ENCODE data around the gene TOR1AIP1. TPM values are rescaled to one million over a fixed set of nuclear protein-coding genes. Genes with fewer than 3 reads are reported as not detected.
A peak's percentile ranks its signal among the peaks of the same experiment; 100 is the strongest.

The TOR1AIP1 gene
- total RNA-seq, 1 donor from 2014 or later, result 20.3 TPM

DNA sequence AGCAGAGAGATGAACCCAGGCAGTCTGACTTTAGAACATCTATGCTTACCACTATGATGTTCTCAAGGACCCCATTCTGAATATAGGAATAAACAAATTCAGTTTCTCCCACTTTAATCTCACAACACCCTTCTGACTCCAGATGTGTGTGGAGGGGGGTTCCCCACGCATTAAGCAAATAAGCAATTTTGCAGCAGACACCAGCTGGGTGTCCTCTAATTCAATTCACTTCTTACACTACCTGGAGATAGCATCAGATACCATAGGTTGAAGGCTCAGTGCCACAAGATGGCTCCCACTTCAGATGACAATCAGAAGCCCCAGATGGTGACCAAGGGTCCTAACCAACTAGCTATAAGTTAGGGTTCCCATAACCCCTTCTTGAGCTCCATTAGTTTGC is 42.2 kb downstream of the TOR1AIP1 start:
- no peaks in the 10 kb centered on the region for H3K27me3 Mint-ChIP-seq (ENCODE audit: low read depth)
- H3K36me3 Mint-ChIP-seq, result peaks cover 4% of the 10 kb centered on the region
- no peak overlapping the region for H3K27ac Mint-ChIP-seq
- no peak for DNase-seq (ENCODE audit: low spot score in 2 of 2, unreplicated experiment in 2 of 2)
- H3K4me1 Mint-ChIP-seq, result peaks cover 18% of the 10 kb centered on the region
- no peaks in the 10 kb centered on the region for H3K9me3 Mint-ChIP-seq
- no peak overlapping the region for H3K4me3 Mint-ChIP-seq
- TF ChIP-seq, protein P1, sequence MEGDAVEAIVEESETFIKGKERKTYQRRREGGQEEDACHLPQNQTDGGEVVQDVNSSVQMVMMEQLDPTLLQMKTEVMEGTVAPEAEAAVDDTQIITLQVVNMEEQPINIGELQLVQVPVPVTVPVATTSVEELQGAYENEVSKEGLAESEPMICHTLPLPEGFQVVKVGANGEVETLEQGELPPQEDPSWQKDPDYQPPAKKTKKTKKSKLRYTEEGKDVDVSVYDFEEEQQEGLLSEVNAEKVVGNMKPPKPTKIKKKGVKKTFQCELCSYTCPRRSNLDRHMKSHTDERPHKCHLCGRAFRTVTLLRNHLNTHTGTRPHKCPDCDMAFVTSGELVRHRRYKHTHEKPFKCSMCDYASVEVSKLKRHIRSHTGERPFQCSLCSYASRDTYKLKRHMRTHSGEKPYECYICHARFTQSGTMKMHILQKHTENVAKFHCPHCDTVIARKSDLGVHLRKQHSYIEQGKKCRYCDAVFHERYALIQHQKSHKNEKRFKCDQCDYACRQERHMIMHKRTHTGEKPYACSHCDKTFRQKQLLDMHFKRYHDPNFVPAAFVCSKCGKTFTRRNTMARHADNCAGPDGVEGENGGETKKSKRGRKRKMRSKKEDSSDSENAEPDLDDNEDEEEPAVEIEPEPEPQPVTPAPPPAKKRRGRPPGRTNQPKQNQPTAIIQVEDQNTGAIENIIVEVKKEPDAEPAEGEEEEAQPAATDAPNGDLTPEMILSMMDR (IDR thresholded peaks at IDR 0.05; ENCODE audit: unreplicated experiment), result no peak

- Mint-ChIP-seq H3K36me3 (no peaks in the 10 kb centered on the region), H3K9me3 (no peaks in the 10 kb centered on the region), H3K27me3 (ENCODE audit: low read depth) (no peaks in the 10 kb centered on the region), H3K27ac (no peak overlapping the region), H3K4me3 (no peak overlapping the region), H3K4me1 (peaks cover 23% of the 10 kb centered on the region)
- no peak for DNase-seq (ENCODE audit: low spot score in 2 of 2, unreplicated experiment in 2 of 2)
- TF ChIP-seq, protein P1 (IDR thresholded peaks at IDR 0.05; ENCODE audit: unreplicated experiment), result no peak
Observed at GRCh38 chr1:179925302-179925701, 43.2 kb downstream of the TOR1AIP1 start.

DNA sequence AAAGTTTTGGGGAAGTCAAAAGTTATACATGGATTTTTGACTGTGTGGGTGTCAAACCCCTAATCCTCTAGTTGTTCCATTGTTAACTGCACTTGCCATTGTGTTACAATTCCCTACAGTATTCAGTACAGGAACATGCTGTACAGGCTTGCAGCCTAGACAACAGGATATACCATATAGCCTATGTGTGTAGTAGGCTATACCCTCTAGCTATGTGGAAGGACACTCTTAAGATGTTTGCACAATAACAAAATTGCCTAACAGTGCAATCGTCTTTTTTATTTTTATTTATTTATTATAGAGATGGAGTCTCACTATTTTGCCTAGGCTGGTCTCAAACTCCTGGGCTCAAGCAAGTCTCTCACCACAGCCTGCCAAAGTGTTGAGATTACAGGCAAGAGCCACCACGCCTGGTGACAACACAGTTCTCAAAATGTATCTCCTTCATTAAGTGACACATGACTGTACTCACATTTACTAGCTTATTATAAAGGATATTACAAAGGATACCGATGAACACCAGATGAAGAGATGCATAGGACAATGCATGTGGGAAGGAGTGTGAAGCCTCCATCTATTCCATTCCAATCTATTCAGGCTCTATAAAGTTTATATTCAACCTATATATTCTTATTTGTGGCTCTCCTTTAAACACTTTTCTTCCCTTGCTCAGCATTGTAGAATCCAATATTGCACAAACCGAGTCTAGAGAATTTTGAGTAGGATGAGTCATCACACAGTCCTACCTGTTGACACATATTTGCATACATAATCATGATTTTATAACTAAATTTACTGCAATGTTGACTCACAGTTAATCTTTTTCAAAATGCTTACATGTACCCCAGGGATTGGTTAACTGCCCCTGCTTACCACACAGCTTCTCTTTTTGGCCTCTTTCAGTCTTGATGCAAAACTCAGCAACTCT is 44.1 kb downstream of the TOR1AIP1 start:
- TF ChIP-seq, protein P1 (IDR thresholded peaks at IDR 0.05; ENCODE audit: unreplicated experiment), result no peak
- Mint-ChIP-seq H3K36me3 (no peaks in the 10 kb centered on the region), H3K4me1 (peaks cover 29% of the 10 kb centered on the region), H3K9me3 (no peaks in the 10 kb centered on the region), H3K27me3 (ENCODE audit: low read depth) (no peaks in the 10 kb centered on the region), H3K27ac (no peak overlapping the region), H3K4me3 (no peak overlapping the region)
- DNase-seq (ENCODE audit: low spot score in 2 of 2, unreplicated experiment in 2 of 2), result no peak

DNA sequence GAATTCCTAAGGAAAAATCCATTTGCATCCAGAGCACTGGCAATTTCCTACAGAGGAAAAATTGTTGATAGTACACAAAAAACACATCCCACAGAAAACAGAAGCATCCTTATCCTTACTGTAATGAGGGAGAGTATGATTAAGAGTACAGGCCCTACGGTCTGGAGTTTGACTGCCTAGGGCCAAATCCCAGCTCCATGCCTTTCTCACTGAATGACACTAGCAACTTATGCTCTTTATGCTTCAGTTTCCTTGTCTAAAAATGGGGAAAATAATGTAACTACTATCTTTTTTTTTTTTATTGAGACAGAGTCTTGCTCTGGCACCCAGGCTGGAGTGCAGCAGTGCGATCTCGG is 44.7 kb downstream of the TOR1AIP1 start:
- peaks cover 23% of the 10 kb centered on the region for H3K4me1 Mint-ChIP-seq
- TF ChIP-seq, protein P1 (IDR thresholded peaks at IDR 0.05; ENCODE audit: unreplicated experiment), result no peak
- H3K27me3 Mint-ChIP-seq (ENCODE audit: low read depth), result no peaks in the 10 kb centered on the region
- DNase-seq (ENCODE audit: low spot score in 2 of 2, unreplicated experiment in 2 of 2), result no peak
- no peaks in the 10 kb centered on the region for H3K36me3 Mint-ChIP-seq
- no peaks in the 10 kb centered on the region for H3K9me3 Mint-ChIP-seq
- no peak overlapping the region for H3K4me3 Mint-ChIP-seq
- no peak overlapping the region for H3K27ac Mint-ChIP-seq

GRCh38 chr1:179929955-179930798 is 48.1 kb downstream of the TOR1AIP1 start:
- no peak for DNase-seq (ENCODE audit: low spot score in 2 of 2, unreplicated experiment in 2 of 2)
- H3K4me3 Mint-ChIP-seq, result no peak overlapping the region
- H3K27ac Mint-ChIP-seq, result peak overlapping the region; percentile 43
- no peaks in the 10 kb centered on the region for H3K27me3 Mint-ChIP-seq (ENCODE audit: low read depth)
- no peaks in the 10 kb centered on the region for H3K9me3 Mint-ChIP-seq
- H3K36me3 Mint-ChIP-seq, result no peaks in the 10 kb centered on the region
- TF ChIP-seq, protein P1 (IDR thresholded peaks at IDR 0.05; ENCODE audit: unreplicated experiment), result no peak
- H3K4me1 Mint-ChIP-seq, result peaks cover 14% of the 10 kb centered on the region

Data from mesothelial cell of epicardium (in vitro differentiated cells).